Activated naive CD4-positive, alpha-beta T cell treated with anti-CD3 and anti-CD28 coated beads, Interleukin-2, amount 50 U/mL, for 72 hours (primary cell): ENCODE data around the gene DENND1B. TPM values are rescaled to one million over a fixed set of nuclear protein-coding genes. Genes with fewer than 3 reads are reported as not detected.

ENCODE experiments used
- ATAC-seq, 2 donors: fragments of 150-1000 bp; cut with Tn5 transposase; 2 replicates each; pipeline ENCODE4 v1.10.0; 2021; ENCODE audit warnings: mild to moderate bottlenecking in 2 of 2, moderate library complexity in 2 of 2
- DNase-seq, 2 donors: peaks; one replicate each; pipeline ENCODE4 v3.0.0; 2021 to 2022; ENCODE audit warnings: low spot score in 2 of 2
- H3K27ac Mint-ChIP-seq, 2 donors: one replicate each; pipeline ENCODE4 v1.8.0; 2022; ENCODE audit warnings: mild to moderate bottlenecking in 2 of 2, mixed read lengths in 2 of 2
- H3K36me3 Mint-ChIP-seq, 2 donors: one replicate each; pipeline ENCODE4 v1.8.0; 2022; ENCODE audit warnings: mixed read lengths in 2 of 2
- H3K9me3 Mint-ChIP-seq, 2 donors: one replicate each; pipeline ENCODE4 v1.8.0; 2022; ENCODE audit warnings: mixed read lengths in 2 of 2
- total RNA-seq, 2 donors: library from RNA; stranded (reverse); gene quantifications; one replicate each; pipeline ENCODE4 v1.2.3, GENCODE V29; 2022

The DENND1B gene
- total RNA-seq = 10 to 100 TPM in 1 of 2 donors, 1 to 10 TPM in 1; 9.3 to 21.3 TPM

GRCh38 chr1:197775282-197776262 lies at the start of gene DENND1B:
DENND1B (minus strand) TSS chr1:197775480; CDS start chr1:197775155, 325 bp downstream.
- Mint-ChIP-seq H3K36me3 (peaks cover 5 to 12% of the 10 kb centered on the region in 2 donors), H3K27ac (peak within 1 kb of the TSS; percentile 96 to 99), H3K9me3 (peaks cover 0 to 8% of the 10 kb centered on the region in 2 donors)
- DNase-seq (peak; percentile 78 to 88), ATAC-seq (peak; percentile 56 to 73)

- no peak for ATAC-seq
- H3K27ac Mint-ChIP-seq = no peak overlapping the region
- no peak for DNase-seq
- H3K36me3 Mint-ChIP-seq = no peaks in the 10 kb centered on the region
- H3K9me3 Mint-ChIP-seq = peaks cover 0 to 4% of the 10 kb centered on the region in 2 donors
These were observed 39.0 kb upstream of the DENND1B start for GRCh38 chr1:197814306-197814705.

GRCh38 chr1:197813741-197814140 lies 38.5 kb upstream of the DENND1B start:
- ATAC-seq (no peak), DNase-seq (no peak)
- H3K9me3 Mint-ChIP-seq = peaks cover 0 to 4% of the 10 kb centered on the region in 2 donors
- no peak overlapping the region for H3K27ac Mint-ChIP-seq
- no peaks in the 10 kb centered on the region for H3K36me3 Mint-ChIP-seq

GRCh38 chr1:197811769-197812168 lies 36.5 kb upstream of the DENND1B start:
- H3K36me3 Mint-ChIP-seq = no peaks in the 10 kb centered on the region
- ATAC-seq (no peak), DNase-seq (no peak)
- peaks cover 0 to 4% of the 10 kb centered on the region in 2 donors for H3K9me3 Mint-ChIP-seq
- H3K27ac Mint-ChIP-seq = no peak overlapping the region

- H3K9me3 Mint-ChIP-seq = peaks cover 0 to 4% of the 10 kb centered on the region in 2 donors
- H3K36me3 Mint-ChIP-seq = no peaks in the 10 kb centered on the region
- DNase-seq = no peak
These were observed 35.5 kb upstream of the DENND1B start for GRCh38 chr1:197810812-197811211.

GRCh38 chr1:197808880-197809279 lies 33.6 kb upstream of the DENND1B start:
- no peak for ATAC-seq
- H3K9me3 Mint-ChIP-seq = peaks cover 0 to 4% of the 10 kb centered on the region in 2 donors
- no peaks in the 10 kb centered on the region for H3K36me3 Mint-ChIP-seq
- H3K27ac Mint-ChIP-seq = no peak overlapping the region
- DNase-seq = no peak

More at GRCh38 chr1:197810812-197811211, 35.5 kb upstream of the DENND1B start:
- ATAC-seq = no peak
- no peak overlapping the region for H3K27ac Mint-ChIP-seq

GRCh38 chr1:197807739-197808453 lies 32.6 kb upstream of the DENND1B start:
- DNase-seq (no peak), ATAC-seq (no peak)
- Mint-ChIP-seq H3K27ac (no peak overlapping the region), H3K9me3 (peaks cover 0 to 1% of the 10 kb centered on the region in 2 donors), H3K36me3 (no peaks in the 10 kb centered on the region)

- no peak overlapping the region for H3K27ac Mint-ChIP-seq
- H3K9me3 Mint-ChIP-seq = no peaks in the 10 kb centered on the region
- ATAC-seq (no peak), DNase-seq (no peak)
- no peaks in the 10 kb centered on the region for H3K36me3 Mint-ChIP-seq
These were observed 31.9 kb upstream of the DENND1B start for GRCh38 chr1:197807216-197807615.

- H3K27ac Mint-ChIP-seq = no peak overlapping the region
These were observed 31.4 kb upstream of the DENND1B start for GRCh38 chr1:197806718-197807117.

GRCh38 chr1:197801684-197802083 lies 26.4 kb upstream of the DENND1B start:
- H3K36me3 Mint-ChIP-seq = peaks cover 34 to 37% of the 10 kb centered on the region in 2 donors
- DNase-seq (no peak), ATAC-seq (no peak)
- peaks cover 24 to 30% of the 10 kb centered on the region in 2 donors for H3K9me3 Mint-ChIP-seq
- H3K27ac Mint-ChIP-seq = no peak overlapping the region

More at GRCh38 chr1:197806718-197807117, 31.4 kb upstream of the DENND1B start:
- Mint-ChIP-seq H3K9me3 (peaks cover 3 to 4% of the 10 kb centered on the region in 2 donors), H3K36me3 (peaks cover 3% of the 10 kb centered on the region in 2 donors)
- no peak for DNase-seq
- ATAC-seq = no peak

GRCh38 chr1:197801111-197801482 lies 25.8 kb upstream of the DENND1B start:
- H3K36me3 Mint-ChIP-seq = peaks cover 40 to 43% of the 10 kb centered on the region in 2 donors

GRCh38 chr1:197800379-197801110 lies 25.3 kb upstream of the DENND1B start:
- Mint-ChIP-seq H3K9me3 (peaks cover 35 to 41% of the 10 kb centered on the region in 2 donors), H3K36me3 (peaks cover 46 to 49% of the 10 kb centered on the region in 2 donors), H3K27ac (no peak overlapping the region)
- no peak for DNase-seq
- ATAC-seq = no peak

More at GRCh38 chr1:197801111-197801482, 25.8 kb upstream of the DENND1B start:
- no peak for ATAC-seq
- Mint-ChIP-seq H3K9me3 (peaks cover 30 to 36% of the 10 kb centered on the region in 2 donors), H3K27ac (no peak overlapping the region)
- DNase-seq = no peak

GRCh38 chr1:197799271-197799670 lies 24.0 kb upstream of the DENND1B start:
- Mint-ChIP-seq H3K27ac (no peak overlapping the region), H3K9me3 (peaks cover 37 to 41% of the 10 kb centered on the region in 2 donors), H3K36me3 (peaks cover 46 to 52% of the 10 kb centered on the region in 2 donors)
- ATAC-seq = no peak
- DNase-seq = no peak

GRCh38 chr1:197798492-197798891 lies 23.2 kb upstream of the DENND1B start:
- no peak for DNase-seq

GRCh38 chr1:197797010-197797409 lies 21.7 kb upstream of the DENND1B start:
- ATAC-seq (no peak), DNase-seq (no peak)
- Mint-ChIP-seq H3K36me3 (peaks cover 45 to 52% of the 10 kb centered on the region in 2 donors), H3K9me3 (peaks cover 36 to 39% of the 10 kb centered on the region in 2 donors), H3K27ac (no peak overlapping the region)

More at GRCh38 chr1:197798492-197798891, 23.2 kb upstream of the DENND1B start:
- Mint-ChIP-seq H3K27ac (no peak overlapping the region), H3K36me3 (peaks cover 46 to 52% of the 10 kb centered on the region in 2 donors), H3K9me3 (peaks cover 37 to 41% of the 10 kb centered on the region in 2 donors)
- ATAC-seq = no peak
